Retinal pigment epithelial cell (primary cell): ENCODE results near the gene TRPV6.

ENCODE experiments used
- DNase-seq: peaks from one replicate; pipeline ENCODE4 v3.0.0-alpha.2; 2010; ENCODE audit warnings: low read depth
- H3K4me3 ChIP-seq: 2 replicates; pipeline ENCODE4 v1.5.1; 2011; ENCODE audit warnings: mild to moderate bottlenecking, low read length, control low read depth, moderate library complexity
- TF ChIP-seq, protein P1 (sequence below): conservative IDR thresholded peaks from 2 replicates; pipeline ENCODE4 v1.5.1; 2011; ENCODE audit warnings: low read depth, low read length, control low read depth, inconsistent platforms

TRPV6 gene

DNA sequence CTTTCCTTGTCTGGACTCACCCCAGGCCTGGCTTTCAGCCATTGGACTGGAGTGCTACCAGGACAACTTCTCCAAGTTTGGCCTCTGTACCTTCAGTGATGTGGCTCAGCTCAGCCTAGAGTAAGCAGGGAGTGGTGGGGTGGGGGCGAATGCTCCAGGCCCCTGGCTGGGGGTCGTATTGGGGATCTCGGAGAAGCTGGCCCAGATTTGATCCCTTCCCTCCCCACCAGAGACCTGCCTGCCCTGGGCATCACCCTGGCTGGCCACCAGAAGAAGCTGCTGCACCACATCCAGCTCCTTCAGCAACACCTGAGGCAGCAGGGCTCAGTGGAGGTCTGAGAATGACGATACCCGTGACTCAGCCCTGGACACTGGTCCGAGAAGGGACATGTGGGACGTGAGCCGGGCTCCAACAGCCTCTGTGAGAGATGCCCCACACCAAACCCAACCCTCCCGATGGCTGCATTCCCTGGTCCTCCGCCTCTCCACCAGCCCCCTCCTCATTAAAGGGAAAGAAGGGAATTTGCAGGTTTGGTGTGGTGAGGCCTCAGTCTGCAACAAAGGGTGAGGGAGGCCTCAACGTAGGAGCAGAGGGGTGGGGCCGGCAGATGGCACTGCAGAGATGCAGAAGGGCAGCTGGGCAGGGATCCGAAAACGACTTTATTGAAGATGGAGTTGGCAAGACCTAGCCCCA is 14.8 kb downstream of the TRPV6 start:
- H3K4me3 ChIP-seq: no peak overlapping the region
- no peak for DNase-seq
- TF ChIP-seq, protein P1, sequence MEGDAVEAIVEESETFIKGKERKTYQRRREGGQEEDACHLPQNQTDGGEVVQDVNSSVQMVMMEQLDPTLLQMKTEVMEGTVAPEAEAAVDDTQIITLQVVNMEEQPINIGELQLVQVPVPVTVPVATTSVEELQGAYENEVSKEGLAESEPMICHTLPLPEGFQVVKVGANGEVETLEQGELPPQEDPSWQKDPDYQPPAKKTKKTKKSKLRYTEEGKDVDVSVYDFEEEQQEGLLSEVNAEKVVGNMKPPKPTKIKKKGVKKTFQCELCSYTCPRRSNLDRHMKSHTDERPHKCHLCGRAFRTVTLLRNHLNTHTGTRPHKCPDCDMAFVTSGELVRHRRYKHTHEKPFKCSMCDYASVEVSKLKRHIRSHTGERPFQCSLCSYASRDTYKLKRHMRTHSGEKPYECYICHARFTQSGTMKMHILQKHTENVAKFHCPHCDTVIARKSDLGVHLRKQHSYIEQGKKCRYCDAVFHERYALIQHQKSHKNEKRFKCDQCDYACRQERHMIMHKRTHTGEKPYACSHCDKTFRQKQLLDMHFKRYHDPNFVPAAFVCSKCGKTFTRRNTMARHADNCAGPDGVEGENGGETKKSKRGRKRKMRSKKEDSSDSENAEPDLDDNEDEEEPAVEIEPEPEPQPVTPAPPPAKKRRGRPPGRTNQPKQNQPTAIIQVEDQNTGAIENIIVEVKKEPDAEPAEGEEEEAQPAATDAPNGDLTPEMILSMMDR: no peak

DNA sequence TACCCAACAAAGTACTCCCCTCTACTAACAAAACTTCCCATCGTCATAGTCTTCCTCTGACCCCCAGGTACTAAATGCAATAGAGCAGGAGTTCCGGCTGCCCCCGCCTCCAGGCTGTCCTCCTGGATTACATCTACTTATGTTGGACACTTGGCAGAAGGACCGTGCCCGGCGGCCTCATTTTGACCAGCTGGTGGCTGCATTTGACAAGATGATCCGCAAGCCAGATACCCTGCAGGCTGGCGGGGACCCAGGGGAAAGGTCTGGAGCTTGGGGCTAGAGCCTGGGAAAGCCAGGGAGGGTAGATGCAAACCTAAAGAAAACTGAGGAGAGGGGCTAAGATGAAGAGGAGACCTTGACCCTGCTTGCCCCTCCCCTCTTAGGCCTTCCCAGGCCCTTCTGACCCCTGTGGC is 15.4 kb downstream of the TRPV6 start:
- H3K4me3 ChIP-seq: no peak overlapping the region
- DNase-seq: no peak
- TF ChIP-seq, protein P1: no peak

DNA sequence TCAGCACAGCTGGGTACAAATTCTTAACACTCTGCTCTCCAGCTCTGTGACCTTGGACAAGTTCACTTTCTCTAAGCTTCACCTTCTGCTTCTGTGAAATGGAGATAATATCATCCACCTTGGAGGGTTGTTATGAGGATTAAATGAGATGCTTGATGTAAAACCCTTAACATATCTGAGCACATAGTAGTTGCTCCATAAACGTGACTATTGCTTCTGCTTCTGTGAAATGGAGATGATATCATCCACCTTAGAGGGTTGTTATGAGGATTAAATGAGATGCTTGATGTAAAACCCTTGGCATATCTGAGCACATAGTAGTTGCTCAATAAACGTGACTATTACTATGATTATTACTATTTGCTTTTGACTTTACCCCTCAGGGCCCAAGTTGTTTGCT is 16.1 kb downstream of the TRPV6 start:
- TF ChIP-seq, protein P1: no peak
- no peak overlapping the region for H3K4me3 ChIP-seq
- no peak for DNase-seq

DNA sequence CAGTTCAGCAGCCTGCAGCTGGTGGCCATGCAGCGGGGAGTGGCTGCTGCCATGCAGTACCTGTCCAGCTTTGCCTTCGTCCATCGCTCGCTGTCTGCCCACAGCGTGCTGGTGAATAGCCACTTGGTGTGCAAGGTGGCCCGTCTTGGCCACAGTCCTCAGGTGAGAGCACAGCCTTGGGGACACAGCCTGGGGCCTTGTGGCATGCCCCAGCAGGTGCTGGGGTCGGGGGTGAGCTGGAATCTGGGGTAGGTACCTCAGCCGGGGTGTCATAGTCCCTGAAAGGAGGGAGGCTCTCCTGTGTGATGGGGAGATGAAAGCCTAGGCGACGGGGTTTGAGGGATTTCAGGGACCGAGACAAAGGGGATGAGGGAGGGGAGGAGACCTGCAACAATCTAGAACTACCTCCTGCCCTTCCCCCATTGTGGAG is 16.5 kb downstream of the TRPV6 start:
- TF ChIP-seq, protein P1: no peak
- H3K4me3 ChIP-seq: no peak overlapping the region
- no peak for DNase-seq

DNA sequence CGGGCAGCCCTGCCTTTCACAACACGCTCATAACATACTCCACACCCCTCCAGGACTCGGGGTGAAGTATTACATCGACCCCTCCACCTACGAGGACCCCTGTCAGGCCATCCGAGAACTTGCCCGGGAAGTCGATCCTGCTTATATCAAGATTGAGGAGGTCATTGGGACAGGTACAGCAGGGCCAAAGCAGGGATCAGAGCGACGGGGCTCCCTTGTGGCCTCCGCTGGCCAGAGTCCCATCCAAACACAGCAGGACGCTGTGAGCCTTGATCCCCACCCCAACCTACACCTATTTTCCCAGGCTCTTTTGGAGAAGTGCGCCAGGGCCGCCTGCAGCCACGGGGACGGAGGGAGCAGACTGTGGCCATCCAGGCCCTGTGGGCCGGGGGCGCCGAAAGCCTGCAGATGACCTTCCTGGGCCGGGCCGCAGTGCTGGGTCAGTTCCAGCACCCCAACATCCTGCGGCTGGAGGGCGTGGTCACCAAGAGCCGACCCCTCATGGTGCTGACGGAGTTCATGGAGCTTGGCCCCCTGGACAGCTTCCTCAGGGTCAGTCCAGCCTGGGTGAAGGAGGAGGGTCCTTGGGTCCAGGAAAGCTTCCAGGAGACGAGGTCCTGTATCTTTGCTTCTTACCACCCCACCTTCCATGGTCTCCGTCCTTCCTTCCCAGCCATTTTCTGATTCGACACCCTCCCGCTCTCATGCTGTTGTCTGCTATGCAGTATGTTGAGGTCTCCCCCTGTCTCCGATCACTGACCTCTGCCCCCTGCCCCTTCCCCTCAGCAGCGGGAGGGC is 17.2 kb downstream of the TRPV6 start:
- DNase-seq: no peak
- TF ChIP-seq, protein P1: no peak
- no peak overlapping the region for H3K4me3 ChIP-seq

DNA sequence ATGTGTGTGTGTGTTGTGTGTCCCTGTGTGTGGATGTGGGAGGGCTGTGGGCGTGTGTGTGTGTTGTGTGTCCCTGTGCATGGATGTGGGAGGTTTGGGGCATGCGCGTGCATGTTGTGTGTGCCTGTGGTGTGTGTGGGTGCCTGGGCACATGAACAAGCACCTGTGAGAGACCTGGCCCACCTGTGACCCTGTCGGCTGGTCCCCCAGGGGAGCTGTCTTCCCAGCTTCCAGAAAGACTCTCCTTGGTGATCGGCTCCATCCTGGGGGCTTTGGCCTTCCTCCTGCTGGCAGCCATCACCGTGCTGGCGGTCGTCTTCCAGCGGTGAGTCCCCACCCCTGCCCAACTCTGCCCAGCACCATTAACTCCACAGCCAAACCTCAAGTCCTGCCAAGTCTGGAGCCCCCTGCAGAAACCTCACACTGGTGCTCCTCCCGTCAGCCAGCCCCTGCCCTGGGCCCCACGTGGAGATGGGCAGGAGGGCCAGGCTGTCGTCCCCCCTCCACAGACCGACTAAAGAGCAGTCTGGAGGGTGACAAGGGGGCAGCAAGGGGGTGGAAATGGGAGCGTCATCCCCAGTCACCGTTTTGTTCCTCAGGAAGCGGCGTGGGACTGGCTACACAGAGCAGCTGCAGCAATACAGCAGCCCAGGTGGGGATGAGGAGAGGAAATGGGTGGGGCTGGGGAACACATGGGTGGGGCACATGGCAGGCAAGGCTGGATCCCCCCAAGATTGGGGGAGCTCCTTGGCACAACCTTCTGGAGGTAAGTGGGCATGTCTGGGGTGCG is 18.0 kb downstream of the TRPV6 start:
- DNase-seq: no peak
- H3K4me3 ChIP-seq: no peak overlapping the region
- TF ChIP-seq, protein P1: no peak
